ENCODE data around the gene SURF2. TPM values are rescaled to one million over a fixed set of nuclear protein-coding genes. Genes with fewer than 3 reads are reported as not detected.

The SURF2 gene
- polyA plus RNA-seq, 1 experiment: 10.0 TPM

DNA sequence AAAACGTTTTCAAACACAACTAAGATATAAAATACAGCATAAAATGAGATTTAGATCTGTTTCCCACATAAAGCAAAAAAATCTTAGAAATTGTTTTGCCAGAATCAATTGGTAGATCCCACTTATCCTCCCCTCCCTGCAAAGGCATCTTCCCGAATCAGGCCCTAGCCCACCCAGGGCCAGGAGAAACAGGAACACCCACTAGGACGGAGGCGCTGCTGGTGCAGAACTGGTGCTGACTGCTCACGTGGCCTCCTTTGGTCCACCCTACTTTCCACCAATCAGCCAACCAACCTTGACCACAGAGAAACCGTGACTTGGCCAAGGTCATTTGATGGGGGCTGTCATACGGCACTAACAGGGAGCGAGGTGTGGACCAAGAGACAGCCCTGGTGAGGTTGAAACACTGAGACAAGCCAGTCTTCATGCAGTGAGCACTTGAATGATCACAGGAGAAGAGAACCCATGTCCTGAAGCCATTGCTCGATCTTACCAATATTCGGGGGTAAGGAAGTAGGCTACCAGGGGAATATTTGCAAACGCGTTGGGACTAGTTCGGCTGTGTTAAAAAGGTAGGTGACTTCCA is 5.2 kb downstream of the SURF2 start:
- no peak for TF ChIP-seq CTCF (IDR thresholded peaks at IDR 0.05; ENCODE audit: insufficient read depth, low read depth, low read length)
- ChIA-PET POLR2A (no interaction called here), CTCF (interaction anchor here (0.8 to 1.9 kb wide), 3 partner anchors 10 to 42 kb away, joined by 4 to 5 read pairs (median 4); no protein-coding TSS in a partner anchor)
- no peak overlapping the region for H3K4me3 ChIP-seq (ENCODE audit: low read depth, low read length)
- no peaks in the 10 kb centered on the region for H3K27me3 ChIP-seq (ENCODE audit: control insufficient read depth, insufficient read depth, low read length)
- no peak for DNase-seq (ENCODE audit: low read depth)
- H3K36me3 ChIP-seq (ENCODE audit: control insufficient read depth, insufficient read depth, low read length): peaks cover 35% of the 10 kb centered on the region

DNA sequence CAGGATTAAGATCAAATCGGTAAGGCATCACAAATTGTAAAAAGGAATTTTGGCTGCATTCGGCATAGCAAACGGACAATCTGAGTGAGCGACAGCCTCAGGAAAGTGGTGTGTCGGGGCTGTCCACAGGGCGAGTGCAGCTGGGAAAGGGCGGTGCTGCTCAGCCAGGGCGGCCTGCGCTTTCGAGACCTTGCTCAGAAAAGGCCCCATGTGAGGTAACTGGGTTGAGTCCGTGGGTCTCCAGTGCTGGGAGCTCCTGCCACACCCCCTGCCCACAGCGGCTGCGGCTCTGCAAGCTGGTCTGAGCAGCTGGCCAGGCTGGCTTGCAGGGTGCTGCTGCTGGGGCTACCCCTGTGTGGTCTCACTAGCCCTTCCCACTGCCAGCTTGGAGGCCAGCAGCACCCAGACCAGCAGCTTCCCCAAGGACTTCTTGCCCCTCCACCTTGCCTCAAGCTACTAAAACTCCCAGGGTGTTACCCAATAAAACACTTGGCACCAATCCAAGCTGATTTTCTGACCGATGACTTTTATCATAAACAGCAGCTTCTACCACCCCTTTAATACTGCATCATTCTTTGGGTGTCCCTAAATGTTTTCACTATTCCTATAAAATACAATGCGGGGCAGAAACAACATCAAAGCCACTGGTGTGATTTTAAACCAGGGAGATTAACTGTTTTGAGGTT is 6.2 kb downstream of the SURF2 start:
- H3K36me3 ChIP-seq (ENCODE audit: control insufficient read depth, insufficient read depth, low read length): peaks cover 43% of the 10 kb centered on the region
- ChIA-PET CTCF (interaction anchor here (0.6 to 1.9 kb wide), 3 partner anchors 33 to 181 kb away, joined by 3 to 5 read pairs (median 4); no protein-coding TSS in a partner anchor), POLR2A (no interaction called here)
- TF ChIP-seq CTCF (IDR thresholded peaks at IDR 0.05; ENCODE audit: insufficient read depth, low read depth, low read length): no peak
- DNase-seq (ENCODE audit: low read depth): no peak
- no peaks in the 10 kb centered on the region for H3K27me3 ChIP-seq (ENCODE audit: control insufficient read depth, insufficient read depth, low read length)
- H3K4me3 ChIP-seq (ENCODE audit: low read depth, low read length): no peak overlapping the region

- DNase-seq (ENCODE audit: low read depth): no peak
- Histone ChIP-seq H3K4me3 (ENCODE audit: low read depth, low read length) (no peak overlapping the region), H3K27me3 (ENCODE audit: control insufficient read depth, insufficient read depth, low read length) (no peaks in the 10 kb centered on the region), H3K36me3 (ENCODE audit: control insufficient read depth, insufficient read depth, low read length) (peaks cover 52% of the 10 kb centered on the region)
- ChIA-PET POLR2A (no interaction called here), CTCF (interaction anchor here (0.9 kb wide), 1 partner anchor 120 kb away, joined by 3 read pairs; no protein-coding TSS in a partner anchor)
- no peak for TF ChIP-seq CTCF (IDR thresholded peaks at IDR 0.05; ENCODE audit: insufficient read depth, low read depth, low read length)
Measured at GRCh38 chr9:133366435-133366834, 10.1 kb downstream of the SURF2 start.

DNA sequence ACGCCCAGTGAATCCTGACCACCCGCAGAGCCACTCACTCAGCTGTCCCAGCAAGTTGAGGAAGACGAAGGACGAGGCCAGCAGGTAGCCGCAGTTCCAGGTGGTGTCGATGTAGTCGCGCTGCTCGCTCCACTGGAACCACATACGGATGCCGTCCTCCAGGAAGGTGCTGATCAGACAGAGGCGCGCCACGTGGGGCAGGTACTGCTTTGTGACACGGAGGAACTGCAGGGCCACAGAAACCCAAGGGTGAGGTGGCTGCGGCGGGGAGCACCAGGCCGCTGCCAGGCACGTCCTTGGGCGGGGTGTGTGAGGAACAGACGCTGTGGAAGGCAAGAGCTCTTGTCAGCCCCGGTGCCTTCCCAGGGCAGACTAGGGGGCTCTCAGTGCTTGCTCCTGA is 10.9 kb downstream of the SURF2 start:
- peaks cover 48% of the 10 kb centered on the region for H3K36me3 ChIP-seq (ENCODE audit: control insufficient read depth, insufficient read depth, low read length)
- no peak overlapping the region for H3K4me3 ChIP-seq (ENCODE audit: low read depth, low read length)
- ChIA-PET CTCF (no interaction called here), POLR2A (no interaction called here)
- no peak for DNase-seq (ENCODE audit: low read depth)
- no peak for TF ChIP-seq CTCF (IDR thresholded peaks at IDR 0.05; ENCODE audit: insufficient read depth, low read depth, low read length)
- no peaks in the 10 kb centered on the region for H3K27me3 ChIP-seq (ENCODE audit: control insufficient read depth, insufficient read depth, low read length)

DNA sequence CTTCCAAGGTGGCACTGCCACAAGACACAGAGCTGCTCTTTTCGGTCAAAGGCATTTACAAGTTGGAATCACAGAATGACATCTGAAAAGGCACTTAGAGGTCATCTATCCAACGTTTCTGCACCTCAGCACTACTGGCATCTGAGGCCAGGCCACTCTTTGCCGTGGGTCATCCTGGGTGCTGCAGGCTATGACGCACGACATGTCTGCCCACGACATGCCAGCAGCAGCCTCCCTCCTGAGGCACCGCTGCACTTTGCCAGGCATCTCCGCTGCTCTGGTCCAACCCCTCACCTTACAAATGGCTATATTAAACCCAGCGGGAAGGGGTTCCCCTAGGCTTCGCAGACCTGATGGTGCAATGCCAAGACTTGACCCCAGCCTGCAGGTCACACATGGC is 11.4 kb downstream of the SURF2 start:
- ChIA-PET CTCF (no interaction called here), POLR2A (no interaction called here)
- no peaks in the 10 kb centered on the region for H3K27me3 ChIP-seq (ENCODE audit: control insufficient read depth, insufficient read depth, low read length)
- no peak overlapping the region for H3K4me3 ChIP-seq (ENCODE audit: low read depth, low read length)
- no peak for TF ChIP-seq CTCF (IDR thresholded peaks at IDR 0.05; ENCODE audit: insufficient read depth, low read depth, low read length)
- no peak for DNase-seq (ENCODE audit: low read depth)
- H3K36me3 ChIP-seq (ENCODE audit: control insufficient read depth, insufficient read depth, low read length): peaks cover 46% of the 10 kb centered on the region
